ENCODE data around the gene FGD1. TPM values are rescaled to one million over a fixed set of nuclear protein-coding genes. Genes with fewer than 3 reads are reported as not detected.
"Not testable (repeated sequence)": the region's sequence is repeated elsewhere in the genome, so short reads cannot be mapped to it uniquely, and the experiment has no call there.

FGD1 gene
- 1 to 10 TPM; 2.6 to 3.7 (median 3.3) TPM for total RNA-seq

- Histone ChIP-seq H3K4me1 (no peaks in the 10 kb centered on the region), H3K36me3 (no peaks in the 10 kb centered on the region), H3K9me3 (no peaks in the 10 kb centered on the region), H3K27me3 (peaks cover 0 to 37% of the 10 kb centered on the region in 2 donors), H3K27ac (peak within 1 kb of the TSS; percentile 60 to 73), H3K4me3 (peak within 1 kb of the TSS; percentile 57 to 65 (median 64))
- no peak for TF ChIP-seq POLR2AphosphoS5 (IDR thresholded peaks at IDR 0.05)
- TF ChIP-seq, protein P1, sequence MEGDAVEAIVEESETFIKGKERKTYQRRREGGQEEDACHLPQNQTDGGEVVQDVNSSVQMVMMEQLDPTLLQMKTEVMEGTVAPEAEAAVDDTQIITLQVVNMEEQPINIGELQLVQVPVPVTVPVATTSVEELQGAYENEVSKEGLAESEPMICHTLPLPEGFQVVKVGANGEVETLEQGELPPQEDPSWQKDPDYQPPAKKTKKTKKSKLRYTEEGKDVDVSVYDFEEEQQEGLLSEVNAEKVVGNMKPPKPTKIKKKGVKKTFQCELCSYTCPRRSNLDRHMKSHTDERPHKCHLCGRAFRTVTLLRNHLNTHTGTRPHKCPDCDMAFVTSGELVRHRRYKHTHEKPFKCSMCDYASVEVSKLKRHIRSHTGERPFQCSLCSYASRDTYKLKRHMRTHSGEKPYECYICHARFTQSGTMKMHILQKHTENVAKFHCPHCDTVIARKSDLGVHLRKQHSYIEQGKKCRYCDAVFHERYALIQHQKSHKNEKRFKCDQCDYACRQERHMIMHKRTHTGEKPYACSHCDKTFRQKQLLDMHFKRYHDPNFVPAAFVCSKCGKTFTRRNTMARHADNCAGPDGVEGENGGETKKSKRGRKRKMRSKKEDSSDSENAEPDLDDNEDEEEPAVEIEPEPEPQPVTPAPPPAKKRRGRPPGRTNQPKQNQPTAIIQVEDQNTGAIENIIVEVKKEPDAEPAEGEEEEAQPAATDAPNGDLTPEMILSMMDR (IDR thresholded peaks at IDR 0.05), result no peak
- TF ChIP-seq POLR2A (IDR thresholded peaks at IDR 0.05), result no peak
- peak; percentile 39 to 62 for DNase-seq (ENCODE audit: low spot score in 2 of 2)
- intact Hi-C loops (cut with DNase I; ENCODE audit: low total_unique reads), result no loop called here
Observed at GRCh38 chrX:54495814-54496516, at the start of gene FGD1. Gene FGD1, minus strand, starts transcription at chrX:54496234. Its CDS starts 802 bp downstream, at chrX:54495432.

- H3K27ac ChIP-seq; H3K27me3 ChIP-seq; H3K4me3 ChIP-seq; H3K4me1 ChIP-seq; intact Hi-C loops (cut with DNase I; ENCODE audit: low total_unique reads); H3K36me3 ChIP-seq; DNase-seq (ENCODE audit: low spot score in 2 of 2); H3K9me3 ChIP-seq: not testable (repeated sequence)
Observed at GRCh38 chrX:54542239-54542638, 46.2 kb upstream of the FGD1 start.

DNA sequence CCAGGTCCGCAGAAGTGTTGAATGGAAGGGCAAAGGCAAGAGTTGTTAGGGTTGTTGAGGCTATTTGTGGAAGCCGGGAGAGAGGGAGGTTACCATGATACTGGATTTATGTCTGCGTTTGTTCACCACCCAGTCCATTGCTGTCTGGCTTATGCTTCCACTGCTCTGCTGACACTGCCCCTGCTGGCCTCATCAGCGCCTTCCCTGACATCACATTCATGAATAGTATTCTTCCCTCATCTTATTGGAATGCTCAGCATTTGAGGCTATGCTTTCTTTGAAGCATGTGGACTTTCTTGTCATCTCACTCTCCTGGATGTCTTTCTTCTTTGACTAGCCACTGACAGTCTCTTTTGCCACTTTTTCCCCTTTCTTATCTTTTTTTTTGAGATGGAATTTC is 44.3 kb upstream of the FGD1 start:
- H3K27ac ChIP-seq, result no peak overlapping the region
- intact Hi-C loops (cut with DNase I; ENCODE audit: low total_unique reads), result no loop called here
- H3K4me3 ChIP-seq, result no peak overlapping the region
- no peaks in the 10 kb centered on the region for H3K27me3 ChIP-seq
- TF ChIP-seq, protein P1 (IDR thresholded peaks at IDR 0.05), result no peak
- no peak for TF ChIP-seq POLR2A (IDR thresholded peaks at IDR 0.05)
- TF ChIP-seq POLR2AphosphoS5 (IDR thresholded peaks at IDR 0.05), result no peak
- no peaks in the 10 kb centered on the region for H3K36me3 ChIP-seq
- no peaks in the 10 kb centered on the region for H3K9me3 ChIP-seq
- no peak for DNase-seq (ENCODE audit: low spot score in 2 of 2)
- H3K4me1 ChIP-seq, result no peaks in the 10 kb centered on the region

- no peak overlapping the region for H3K4me3 ChIP-seq
- no peaks in the 10 kb centered on the region for H3K9me3 ChIP-seq
- no peak overlapping the region for H3K27ac ChIP-seq
- intact Hi-C loops (cut with DNase I; ENCODE audit: low total_unique reads), result no loop called here
- TF ChIP-seq POLR2A (IDR thresholded peaks at IDR 0.05) (no peak), POLR2AphosphoS5 (IDR thresholded peaks at IDR 0.05) (no peak)
- TF ChIP-seq, protein P1 (IDR thresholded peaks at IDR 0.05), result no peak
- H3K4me1 ChIP-seq, result no peaks in the 10 kb centered on the region
- no peaks in the 10 kb centered on the region for H3K36me3 ChIP-seq
- H3K27me3 ChIP-seq, result peaks cover 0 to 16% of the 10 kb centered on the region in 2 donors
- DNase-seq (ENCODE audit: low spot score in 2 of 2), result no peak
Observed at GRCh38 chrX:54534271-54534670, 38.2 kb upstream of the FGD1 start.

DNA sequence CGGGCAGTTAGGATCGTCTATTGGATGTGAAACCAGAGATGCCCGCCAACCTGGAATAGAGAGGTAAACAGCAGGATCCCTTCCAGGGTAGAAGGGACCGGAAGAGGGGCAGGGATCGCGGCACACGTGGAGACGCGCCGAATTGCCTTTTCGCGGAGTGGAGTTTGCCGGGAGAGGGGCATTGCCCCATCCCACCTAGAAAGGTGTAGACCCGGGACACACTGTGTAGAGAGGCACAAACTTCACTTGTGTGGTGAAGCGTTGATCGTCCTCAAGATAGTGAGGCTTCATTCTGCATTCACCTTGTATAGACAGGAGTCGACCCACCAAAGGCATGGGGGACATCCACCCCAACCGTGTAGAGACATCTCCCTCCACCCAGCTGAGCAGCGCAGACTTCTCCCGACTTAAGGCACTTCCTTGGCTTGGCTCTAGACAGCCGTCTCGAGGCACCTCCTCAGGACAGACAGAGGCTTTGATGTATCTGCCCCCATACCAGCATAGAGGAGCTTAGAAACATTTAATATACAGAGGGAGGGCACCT is 34.4 kb upstream of the FGD1 start:
- intact Hi-C loops (cut with DNase I; ENCODE audit: low total_unique reads), result no loop called here
- no peaks in the 10 kb centered on the region for H3K4me1 ChIP-seq
- no peak for TF ChIP-seq POLR2AphosphoS5 (IDR thresholded peaks at IDR 0.05)
- no peak for TF ChIP-seq POLR2A (IDR thresholded peaks at IDR 0.05)
- TF ChIP-seq, protein P1 (IDR thresholded peaks at IDR 0.05), result no peak
- H3K27ac ChIP-seq, result peak overlapping the region; percentile 64 to 93
- no peak for DNase-seq (ENCODE audit: low spot score in 2 of 2)
- H3K36me3 ChIP-seq, result no peaks in the 10 kb centered on the region
- no peaks in the 10 kb centered on the region for H3K9me3 ChIP-seq
- peak overlapping the region; percentile 65 to 80 (median 73) for H3K4me3 ChIP-seq
- peaks cover 0 to 16% of the 10 kb centered on the region in 2 donors for H3K27me3 ChIP-seq
